Measurements from ENCODE around the gene RALGAPA2.

Gene RALGAPA2

DNA sequence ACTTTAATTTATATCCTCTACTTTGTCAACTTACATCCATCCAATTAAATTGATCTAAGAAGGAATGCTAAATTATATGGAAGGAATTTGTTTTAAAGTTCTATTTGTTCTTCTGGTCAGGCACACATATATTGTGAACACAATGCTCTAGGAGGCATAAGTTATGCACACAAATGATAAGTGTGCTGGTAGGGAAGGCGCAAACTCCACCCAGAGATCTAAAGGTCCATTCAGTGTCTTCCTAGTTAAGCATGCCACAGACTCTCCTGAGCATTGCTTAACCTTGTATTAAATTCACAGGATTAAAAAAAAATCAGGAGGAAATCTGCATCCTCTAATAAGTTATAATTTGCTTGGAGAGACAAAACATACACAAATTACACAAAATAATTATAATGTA, 127.3 kb downstream of the RALGAPA2 start:
- Histone ChIP-seq H3K27me3 (ENCODE audit: control insufficient read depth, insufficient read depth, low read length) (no peaks in the 10 kb centered on the region), H3K9me3 (ENCODE audit: control insufficient read depth, low read length) (no peaks in the 10 kb centered on the region), H3K9ac (ENCODE audit: low read length) (no peak overlapping the region), H3K36me3 (ENCODE audit: control insufficient read depth, insufficient read depth, low read length) (peaks cover 4% of the 10 kb centered on the region), H3K4me1 (ENCODE audit: control insufficient read depth, insufficient read depth, low read length) (no peaks in the 10 kb centered on the region), H3K4me3 (ENCODE audit: low read length) (no peak overlapping the region)

DNA sequence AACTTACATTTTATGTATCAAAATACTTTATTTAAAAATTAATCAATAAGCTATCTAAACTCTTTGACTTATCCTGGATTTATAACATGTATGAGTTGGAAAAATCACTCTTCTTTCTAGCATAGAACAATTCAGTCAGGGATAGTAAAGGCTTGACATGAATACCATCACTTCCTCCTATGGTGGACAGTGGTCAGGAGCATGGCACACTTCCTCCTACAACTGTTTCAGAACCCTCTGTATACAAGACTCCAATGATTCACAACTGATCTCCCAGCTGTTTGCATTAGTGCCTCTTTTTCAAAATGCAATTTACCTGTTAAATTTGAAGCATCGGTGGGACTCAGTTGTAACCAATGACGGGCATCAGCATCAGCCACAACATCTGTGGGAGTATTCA, 129.7 kb downstream of the RALGAPA2 start:
- Histone ChIP-seq H3K36me3 (ENCODE audit: control insufficient read depth, insufficient read depth, low read length) (peaks cover 4% of the 10 kb centered on the region), H3K9ac (ENCODE audit: low read length) (no peak overlapping the region), H3K9me3 (ENCODE audit: control insufficient read depth, low read length) (no peaks in the 10 kb centered on the region), H3K27me3 (ENCODE audit: control insufficient read depth, insufficient read depth, low read length) (no peaks in the 10 kb centered on the region), H3K4me1 (ENCODE audit: control insufficient read depth, insufficient read depth, low read length) (no peaks in the 10 kb centered on the region), H3K4me3 (ENCODE audit: low read length) (no peak overlapping the region)

DNA sequence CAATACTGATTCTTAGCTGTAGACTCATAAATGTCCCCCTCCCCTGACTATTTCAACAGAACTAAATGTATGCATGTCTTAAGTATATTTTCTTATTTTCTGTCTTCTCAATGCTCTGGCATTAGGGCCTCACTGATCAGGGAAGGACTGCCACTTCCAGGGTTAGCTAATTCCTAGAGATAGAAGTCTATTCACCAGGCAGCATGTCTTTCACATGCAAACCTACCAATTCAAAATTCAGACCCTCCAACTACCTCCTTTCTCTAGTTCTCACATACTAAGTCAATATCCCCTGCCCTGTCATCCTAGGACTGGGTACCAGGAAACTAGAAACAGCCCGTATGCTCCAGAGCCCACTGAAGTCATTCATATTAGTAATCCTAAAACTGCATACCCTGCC, 132.3 kb downstream of the RALGAPA2 start:
- Histone ChIP-seq H3K36me3 (ENCODE audit: control insufficient read depth, insufficient read depth, low read length) (peaks cover 4% of the 10 kb centered on the region), H3K4me3 (ENCODE audit: low read length) (no peak overlapping the region), H3K9ac (ENCODE audit: low read length) (no peak overlapping the region), H3K4me1 (ENCODE audit: control insufficient read depth, insufficient read depth, low read length) (no peaks in the 10 kb centered on the region), H3K9me3 (ENCODE audit: control insufficient read depth, low read length) (no peaks in the 10 kb centered on the region), H3K27me3 (ENCODE audit: control insufficient read depth, insufficient read depth, low read length) (no peaks in the 10 kb centered on the region)

DNA sequence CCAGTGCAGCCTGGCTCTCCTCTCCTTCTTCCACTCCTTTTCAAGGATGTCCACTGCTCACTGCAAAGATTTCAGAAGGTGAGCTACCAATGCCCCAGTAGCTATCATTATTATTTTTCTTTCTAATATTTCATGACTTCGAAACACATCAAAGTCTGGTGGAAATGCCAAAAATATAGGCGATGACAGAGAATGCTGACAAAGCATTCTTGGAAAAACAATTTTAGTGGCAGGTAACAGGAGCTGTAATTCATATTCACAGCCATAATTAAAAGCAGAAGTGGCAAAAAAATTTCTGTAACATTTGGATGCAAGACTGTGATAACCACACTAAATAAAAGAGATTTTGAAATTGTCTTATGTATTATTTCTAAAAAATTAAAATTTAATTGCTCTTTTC, 133.6 kb downstream of the RALGAPA2 start:
- Histone ChIP-seq H3K36me3 (ENCODE audit: control insufficient read depth, insufficient read depth, low read length) (peaks cover under 1% of the 10 kb centered on the region), H3K9me3 (ENCODE audit: control insufficient read depth, low read length) (no peaks in the 10 kb centered on the region), H3K9ac (ENCODE audit: low read length) (no peak overlapping the region), H3K27me3 (ENCODE audit: control insufficient read depth, insufficient read depth, low read length) (no peaks in the 10 kb centered on the region), H3K4me1 (ENCODE audit: control insufficient read depth, insufficient read depth, low read length) (peaks cover 3% of the 10 kb centered on the region), H3K4me3 (ENCODE audit: low read length) (no peak overlapping the region)

DNA sequence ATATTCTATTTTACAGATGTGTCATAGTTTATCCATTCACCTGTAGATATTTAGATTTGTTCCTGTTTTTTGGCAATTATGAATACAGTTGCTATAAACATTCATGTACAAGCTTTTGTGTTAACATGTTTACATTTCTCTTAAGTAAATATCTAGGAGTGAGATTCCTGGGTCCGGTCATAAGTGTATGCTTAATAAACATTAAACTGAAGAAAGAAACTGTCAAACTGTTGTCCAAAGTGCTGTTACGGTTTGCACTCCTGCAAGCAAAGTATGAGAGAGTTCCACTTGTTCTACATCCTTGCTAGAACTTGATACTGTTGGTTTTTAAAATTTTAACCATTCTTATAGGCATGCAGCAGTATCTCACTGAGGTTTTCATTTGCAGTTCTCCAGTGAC, 138.6 kb downstream of the RALGAPA2 start:
- Histone ChIP-seq H3K9ac (ENCODE audit: low read length) (no peak overlapping the region), H3K4me1 (ENCODE audit: control insufficient read depth, insufficient read depth, low read length) (peaks cover 6% of the 10 kb centered on the region), H3K4me3 (ENCODE audit: low read length) (no peak overlapping the region), H3K27me3 (ENCODE audit: control insufficient read depth, insufficient read depth, low read length) (no peaks in the 10 kb centered on the region), H3K36me3 (ENCODE audit: control insufficient read depth, insufficient read depth, low read length) (no peaks in the 10 kb centered on the region), H3K9me3 (ENCODE audit: control insufficient read depth, low read length) (no peaks in the 10 kb centered on the region)

DNA sequence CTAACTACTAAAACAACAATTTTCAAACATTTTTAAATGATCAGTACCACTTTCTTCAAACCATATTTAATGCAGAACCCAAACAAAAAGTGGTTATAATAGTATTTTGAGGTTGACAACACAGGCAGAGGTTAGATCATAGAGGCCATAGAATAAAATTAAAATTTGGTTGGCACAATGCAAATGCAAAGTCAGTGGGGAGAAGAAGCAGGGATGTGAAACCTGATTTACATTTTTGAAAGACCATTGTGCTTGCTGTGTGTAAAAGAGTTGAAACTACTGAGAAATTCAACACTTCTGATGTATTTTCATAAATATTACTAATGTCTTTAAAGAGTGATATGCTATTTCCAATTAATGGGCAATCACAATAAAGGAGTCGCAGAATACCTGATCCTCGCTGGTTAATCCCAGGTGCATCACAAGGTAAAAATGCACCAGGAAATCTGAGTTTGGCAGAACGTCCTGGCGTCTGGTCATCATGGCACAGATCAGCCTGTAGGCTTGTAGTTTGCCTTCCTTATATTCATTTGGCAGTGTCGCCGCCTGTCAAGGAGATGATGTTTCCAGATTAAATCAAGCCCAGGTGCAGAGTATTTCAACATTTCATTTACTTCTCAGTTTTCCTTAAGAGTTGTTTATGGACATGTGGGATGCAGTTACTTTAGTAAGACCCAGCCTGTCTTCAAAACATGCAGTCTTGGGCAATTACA, 141.2 kb downstream of the RALGAPA2 start:
- no peaks in the 10 kb centered on the region for H3K9me3 ChIP-seq (ENCODE audit: control insufficient read depth, low read length)
- H3K4me3 ChIP-seq (ENCODE audit: low read length): no peak overlapping the region
- peaks cover 17% of the 10 kb centered on the region for H3K4me1 ChIP-seq (ENCODE audit: control insufficient read depth, insufficient read depth, low read length)
- no peak overlapping the region for H3K9ac ChIP-seq (ENCODE audit: low read length)
- no peaks in the 10 kb centered on the region for H3K27me3 ChIP-seq (ENCODE audit: control insufficient read depth, insufficient read depth, low read length)
- H3K36me3 ChIP-seq (ENCODE audit: control insufficient read depth, insufficient read depth, low read length): no peaks in the 10 kb centered on the region

DNA sequence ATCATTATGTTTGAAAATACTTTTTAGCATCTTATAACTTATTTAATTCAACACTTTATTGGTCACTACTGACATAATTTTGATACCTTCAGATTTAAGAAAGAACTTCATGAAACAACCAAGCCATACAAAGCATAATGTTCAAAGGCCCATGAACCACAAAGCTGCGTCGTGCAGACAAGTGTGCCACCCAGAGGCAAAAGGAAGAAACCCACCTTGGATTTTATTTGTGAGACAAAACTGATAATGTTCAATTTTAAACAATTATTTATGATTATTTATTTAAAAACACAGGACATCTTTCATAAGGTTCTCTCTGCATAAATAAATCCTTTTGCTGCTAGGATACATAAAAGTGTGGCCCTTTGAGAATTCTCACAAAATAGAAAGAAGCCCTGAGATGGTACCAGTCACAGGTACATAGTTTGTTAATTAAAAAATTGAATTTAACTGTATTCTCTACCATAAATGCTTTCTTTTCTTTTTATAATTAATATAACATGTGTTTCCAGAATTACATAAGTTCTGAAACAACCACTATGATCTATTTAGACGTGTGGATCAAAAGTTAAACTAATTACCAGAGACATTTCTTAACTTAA, 143.7 kb downstream of the RALGAPA2 start:
- Histone ChIP-seq H3K9me3 (ENCODE audit: control insufficient read depth, low read length) (no peaks in the 10 kb centered on the region), H3K4me3 (ENCODE audit: low read length) (no peak overlapping the region), H3K36me3 (ENCODE audit: control insufficient read depth, insufficient read depth, low read length) (no peaks in the 10 kb centered on the region), H3K4me1 (ENCODE audit: control insufficient read depth, insufficient read depth, low read length) (peaks cover 20% of the 10 kb centered on the region), H3K27me3 (ENCODE audit: control insufficient read depth, insufficient read depth, low read length) (no peaks in the 10 kb centered on the region), H3K9ac (ENCODE audit: low read length) (no peak overlapping the region)

DNA sequence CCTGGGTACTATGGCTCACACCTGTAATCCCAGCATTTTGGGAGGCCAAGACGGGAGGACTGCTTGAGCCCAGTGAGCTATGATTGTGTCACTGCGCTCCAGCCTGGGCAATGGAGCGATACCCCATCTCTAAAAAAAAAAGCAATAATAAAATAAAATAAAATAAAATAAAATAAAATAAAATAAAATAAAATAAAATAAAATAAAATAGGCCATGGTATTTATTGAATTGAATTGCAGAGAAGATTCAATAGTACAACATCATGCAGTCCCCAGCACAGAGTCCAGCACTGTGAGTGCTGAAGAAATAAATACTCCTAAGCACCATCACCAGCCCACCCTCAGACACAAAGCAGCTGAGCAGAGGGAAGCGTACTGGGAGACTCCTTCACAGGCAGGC, 144.7 kb downstream of the RALGAPA2 start:
- Histone ChIP-seq H3K27me3 (ENCODE audit: control insufficient read depth, insufficient read depth, low read length) (no peaks in the 10 kb centered on the region), H3K9me3 (ENCODE audit: control insufficient read depth, low read length) (no peaks in the 10 kb centered on the region), H3K9ac (ENCODE audit: low read length) (no peak overlapping the region), H3K36me3 (ENCODE audit: control insufficient read depth, insufficient read depth, low read length) (no peaks in the 10 kb centered on the region), H3K4me3 (ENCODE audit: low read length) (no peak overlapping the region), H3K4me1 (ENCODE audit: control insufficient read depth, insufficient read depth, low read length) (peaks cover 17% of the 10 kb centered on the region)

DNA sequence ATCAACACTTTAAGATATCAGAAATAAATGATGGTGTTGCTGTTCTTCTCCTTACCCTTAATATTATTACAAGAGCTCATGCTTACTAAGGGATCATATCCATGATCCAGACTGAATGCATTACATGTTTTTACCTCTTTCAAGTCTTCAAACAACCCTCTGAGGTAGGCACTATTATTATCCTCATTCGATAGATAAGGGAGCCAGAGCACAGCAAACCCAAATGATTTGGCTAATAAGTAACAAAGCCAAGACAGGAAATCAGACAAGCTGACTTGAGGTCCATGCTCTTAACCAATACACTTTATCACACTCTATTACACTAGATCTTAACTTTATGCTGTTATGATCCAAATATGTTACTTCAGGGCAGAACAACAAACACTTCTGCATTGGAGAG, 145.9 kb downstream of the RALGAPA2 start:
- H3K4me1 ChIP-seq (ENCODE audit: control insufficient read depth, insufficient read depth, low read length): peaks cover 17% of the 10 kb centered on the region
- no peaks in the 10 kb centered on the region for H3K36me3 ChIP-seq (ENCODE audit: control insufficient read depth, insufficient read depth, low read length)
- H3K27me3 ChIP-seq (ENCODE audit: control insufficient read depth, insufficient read depth, low read length): no peaks in the 10 kb centered on the region
- no peak overlapping the region for H3K4me3 ChIP-seq (ENCODE audit: low read length)
- H3K9me3 ChIP-seq (ENCODE audit: control insufficient read depth, low read length): no peaks in the 10 kb centered on the region
- H3K9ac ChIP-seq (ENCODE audit: low read length): no peak overlapping the region

DNA sequence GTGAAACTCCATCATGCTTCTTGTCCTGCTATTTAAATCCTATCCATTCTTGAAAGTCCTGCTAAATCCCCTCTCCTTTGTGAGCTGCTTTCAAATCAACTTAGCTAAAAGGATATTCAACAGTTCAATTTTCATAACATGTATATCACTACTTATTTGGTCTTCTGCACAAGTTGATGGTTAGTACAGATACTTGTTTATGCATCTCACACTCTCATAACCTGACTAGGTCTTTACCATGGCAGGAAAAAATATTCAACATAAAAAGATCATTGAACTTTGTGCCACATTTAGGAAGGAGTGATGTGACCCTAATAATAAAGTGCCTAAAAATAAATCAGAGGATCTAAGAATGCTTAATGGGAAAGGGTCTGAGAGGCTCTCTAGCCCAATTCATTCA, 148.2 kb downstream of the RALGAPA2 start:
- Histone ChIP-seq H3K27me3 (ENCODE audit: control insufficient read depth, insufficient read depth, low read length) (no peaks in the 10 kb centered on the region), H3K9ac (ENCODE audit: low read length) (no peak overlapping the region), H3K36me3 (ENCODE audit: control insufficient read depth, insufficient read depth, low read length) (no peaks in the 10 kb centered on the region), H3K4me3 (ENCODE audit: low read length) (no peak overlapping the region), H3K4me1 (ENCODE audit: control insufficient read depth, insufficient read depth, low read length) (peaks cover 17% of the 10 kb centered on the region), H3K9me3 (ENCODE audit: control insufficient read depth, low read length) (no peaks in the 10 kb centered on the region)

DNA sequence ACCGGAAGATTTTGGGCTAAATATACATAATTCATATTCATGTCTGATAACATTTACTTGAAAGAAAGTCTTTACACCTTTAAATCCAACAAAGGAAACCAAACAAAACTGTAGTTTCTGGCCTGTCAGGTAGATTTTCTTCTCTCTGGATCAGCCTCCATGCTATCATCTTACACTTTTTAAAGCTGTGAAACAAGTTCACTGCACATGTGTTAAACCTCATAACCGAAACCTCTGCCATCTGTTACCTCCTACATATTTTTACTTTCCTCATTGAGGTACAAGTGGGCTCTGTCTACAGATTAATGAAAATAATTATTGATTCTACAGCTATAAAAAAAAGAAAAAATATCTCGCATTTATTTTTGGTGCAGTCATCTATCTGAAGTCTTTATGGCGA, 149.9 kb downstream of the RALGAPA2 start:
- H3K4me1 ChIP-seq (ENCODE audit: control insufficient read depth, insufficient read depth, low read length): peaks cover 17% of the 10 kb centered on the region
- no peaks in the 10 kb centered on the region for H3K9me3 ChIP-seq (ENCODE audit: control insufficient read depth, low read length)
- no peaks in the 10 kb centered on the region for H3K36me3 ChIP-seq (ENCODE audit: control insufficient read depth, insufficient read depth, low read length)
- H3K9ac ChIP-seq (ENCODE audit: low read length): no peak overlapping the region
- H3K4me3 ChIP-seq (ENCODE audit: low read length): no peak overlapping the region
- H3K27me3 ChIP-seq (ENCODE audit: control insufficient read depth, insufficient read depth, low read length): no peaks in the 10 kb centered on the region

DNA sequence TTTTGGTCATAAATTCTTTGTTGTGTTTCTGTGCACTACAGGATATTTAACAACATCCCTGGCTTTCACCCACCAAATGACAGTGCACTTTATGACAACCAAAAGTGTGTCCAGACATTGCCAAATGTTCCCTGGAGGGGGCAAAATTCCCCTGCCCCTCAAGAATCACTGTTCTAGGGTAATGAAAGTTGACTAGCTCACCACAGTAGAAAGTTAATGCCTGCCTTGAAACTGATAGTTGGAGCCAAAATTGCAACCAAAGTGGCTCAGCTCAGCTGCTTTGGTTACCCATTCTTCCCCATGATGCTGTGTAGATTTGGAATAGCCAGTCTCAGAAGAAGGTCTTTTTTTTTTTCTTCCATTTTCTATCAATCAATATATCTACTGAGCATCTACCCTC, 150.6 kb downstream of the RALGAPA2 start:
- no peak overlapping the region for H3K4me3 ChIP-seq (ENCODE audit: low read length)
- peaks cover 12% of the 10 kb centered on the region for H3K4me1 ChIP-seq (ENCODE audit: control insufficient read depth, insufficient read depth, low read length)
- H3K27me3 ChIP-seq (ENCODE audit: control insufficient read depth, insufficient read depth, low read length): no peaks in the 10 kb centered on the region
- H3K36me3 ChIP-seq (ENCODE audit: control insufficient read depth, insufficient read depth, low read length): no peaks in the 10 kb centered on the region
- H3K9me3 ChIP-seq (ENCODE audit: control insufficient read depth, low read length): no peaks in the 10 kb centered on the region
- no peak overlapping the region for H3K9ac ChIP-seq (ENCODE audit: low read length)

Measured in mucosa of stomach (tissue), 1 donor.